SK-N-DZ (cell line): Measurements from ENCODE around the gene KIF4A. TPM values are rescaled to one million over a fixed set of nuclear protein-coding genes. Genes with fewer than 3 reads are reported as not detected.
A peak's percentile ranks its signal among the peaks of the same experiment; 100 is the strongest.
"Not testable (repeated sequence)": the region's sequence is repeated elsewhere in the genome, so short reads cannot be mapped to it uniquely, and the experiment has no call there.

Source experiments
- DNase-seq: peaks from one replicate; pipeline ENCODE4 v3.0.0-alpha.2; 2015; ENCODE audit warnings: low spot score
- polyA plus RNA-seq, 2 experiments: library from polyadenylated mRNA; depleted of rRNA; stranded (reverse); fragments of >200 nt; gene quantifications; 2 replicates each; pipeline ENCODE4 v1.2.3, GENCODE V29; 2014

The KIF4A gene
- 37.3 and 37.6 TPM in 2 replicates for polyA plus RNA-seq (2014; cell fraction: cytosol; rRNA removed)
- polyA plus RNA-seq (2014; cell fraction: nucleus; rRNA removed) = 28.9 and 37.5 TPM in 2 replicates

- DNase-seq = peak; percentile 80
Observed at GRCh38 chrX:70289793-70290770, at the start of gene KIF4A, which contains the start of gene PDZD11. Gene KIF4A, plus strand, starts transcription at chrX:70290104. Its CDS starts 355 bp downstream, at chrX:70290459. Gene PDZD11, minus strand, starts transcription at chrX:70289927. Its CDS starts 586 bp downstream, at chrX:70289341.

- DNase-seq = no peak
Observed at GRCh38 chrX:70240751-70241150, 49.2 kb upstream of the KIF4A start.

DNA sequence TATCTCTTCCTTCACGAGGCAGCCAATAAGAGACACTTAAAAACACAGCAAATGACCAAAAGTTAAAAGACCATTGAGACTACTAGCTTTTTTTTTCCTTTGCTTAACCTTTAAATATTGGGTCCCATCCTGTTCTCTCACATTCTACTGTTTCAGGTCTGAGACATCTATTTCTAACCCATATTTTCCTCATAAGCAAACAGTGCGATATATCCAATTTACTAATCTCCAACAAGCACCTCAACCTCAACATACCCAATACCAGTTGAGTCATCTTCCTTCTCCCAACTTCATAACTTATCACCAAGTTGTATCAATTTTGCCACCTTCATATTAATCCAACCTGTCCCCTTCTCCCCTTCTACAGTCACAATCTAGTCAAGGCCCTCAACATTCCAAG lies 48.4 kb upstream of the KIF4A start:
- DNase-seq = no peak

DNA sequence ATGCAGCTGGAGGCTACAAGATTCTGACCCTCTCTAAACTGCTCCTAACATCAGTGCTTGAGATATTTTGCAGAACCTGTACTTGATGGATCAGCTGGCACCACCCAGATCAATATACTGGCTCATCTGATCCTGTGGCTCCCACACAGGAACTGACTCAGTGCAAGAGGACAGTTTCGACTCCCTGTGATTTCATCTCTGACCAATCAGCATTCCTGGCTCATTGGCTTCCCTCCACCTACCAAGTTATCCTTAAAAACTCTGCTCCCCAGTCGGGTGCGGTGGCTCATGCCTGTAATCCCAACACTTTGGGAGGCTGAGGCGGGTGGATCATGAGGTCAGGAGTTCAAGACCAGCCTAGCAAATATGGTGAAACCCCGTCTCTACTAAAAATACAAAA lies 46.3 kb upstream of the KIF4A start:
- DNase-seq = not testable (repeated sequence)

DNA sequence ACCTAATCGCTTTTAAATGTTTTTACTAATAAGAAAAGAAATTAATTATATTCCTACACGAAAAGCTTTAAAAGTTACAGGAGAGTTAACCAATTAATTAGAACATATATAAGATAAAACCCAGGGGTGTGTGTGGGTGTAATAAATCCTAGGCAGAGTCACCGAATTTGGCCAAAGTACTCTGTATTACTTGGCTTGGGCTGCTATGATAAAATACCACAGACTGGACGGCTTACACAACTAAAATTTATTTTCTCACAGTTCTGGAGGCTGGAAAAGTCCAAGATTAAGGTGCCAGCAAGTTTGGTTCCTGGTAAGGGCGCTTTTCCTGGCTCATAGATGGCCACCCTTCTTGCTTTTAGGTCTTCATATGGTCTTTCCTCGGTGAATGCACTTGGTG lies 45.0 kb upstream of the KIF4A start:
- no peak for DNase-seq

- DNase-seq = no peak
Observed at GRCh38 chrX:70247252-70247651, 42.7 kb upstream of the KIF4A start.

- DNase-seq = no peak
Observed at GRCh38 chrX:70252491-70252890, 37.4 kb upstream of the KIF4A start.

DNA sequence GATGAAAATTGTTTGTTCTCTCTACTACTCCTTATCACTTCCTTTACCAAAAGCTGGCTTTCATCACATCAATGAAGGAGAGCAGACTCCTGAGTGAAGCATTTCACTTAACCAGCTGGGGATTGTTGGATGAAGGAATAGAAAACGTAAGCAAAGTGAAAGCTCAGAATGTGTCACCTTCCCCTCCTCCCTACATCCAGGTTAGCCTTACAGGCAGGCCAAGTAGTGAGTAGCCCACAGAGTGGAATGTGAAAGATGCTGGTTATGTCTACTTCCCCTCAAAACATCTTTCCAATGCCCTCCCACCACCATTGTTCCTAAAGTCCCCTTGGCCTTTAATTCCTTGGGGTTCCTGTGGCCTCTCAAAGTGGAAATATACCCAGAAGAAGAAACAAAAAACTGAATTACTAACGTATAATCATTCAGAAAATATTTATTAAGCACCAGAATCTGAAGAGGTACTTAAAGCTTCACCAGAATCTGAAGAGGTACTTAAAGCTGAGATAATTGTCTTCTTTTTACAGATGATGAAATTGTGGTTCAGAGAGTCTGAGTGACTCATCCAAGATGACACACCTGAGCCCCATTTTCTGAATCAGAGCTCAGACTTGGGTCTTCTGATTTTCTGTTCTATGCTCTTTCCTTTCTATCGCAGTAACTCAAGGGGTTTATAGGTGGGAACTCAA lies 36.4 kb upstream of the KIF4A start:
- no peak for DNase-seq

DNA sequence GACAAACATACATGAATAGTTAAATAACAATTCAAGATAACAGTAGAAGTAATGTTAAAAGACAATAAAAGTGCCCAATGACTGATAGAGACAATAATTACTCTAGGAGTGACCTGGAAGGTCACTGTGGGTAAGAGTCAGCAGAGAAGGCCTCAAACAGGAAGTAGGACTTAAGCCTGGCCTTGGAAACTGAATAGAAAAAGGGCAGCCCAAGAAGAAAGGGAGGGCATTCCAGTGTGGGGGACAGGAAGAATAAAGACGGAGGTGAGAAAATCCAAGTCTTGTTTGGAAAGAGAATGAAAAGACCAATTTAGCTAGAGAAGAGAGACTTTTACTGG lies 35.9 kb upstream of the KIF4A start:
- no peak for DNase-seq

DNA sequence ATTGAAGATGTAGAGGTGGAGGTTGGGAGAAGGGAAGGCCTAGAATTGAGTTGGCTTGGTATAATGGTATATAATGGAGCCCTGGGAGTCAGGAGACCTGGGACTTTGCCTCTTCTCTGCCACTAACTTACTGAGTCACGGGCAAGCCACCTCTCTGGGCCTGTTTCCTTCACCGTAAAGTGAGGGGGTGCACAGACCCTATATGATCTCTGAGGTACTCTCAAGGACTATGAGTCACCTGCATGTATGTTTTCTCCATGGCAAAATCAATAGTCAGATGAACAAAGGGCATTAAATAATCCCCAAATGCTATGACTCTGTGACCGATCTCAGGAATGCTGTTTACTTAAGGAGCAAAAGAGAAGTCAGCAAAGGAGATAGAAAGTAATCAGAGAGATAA lies 35.0 kb upstream of the KIF4A start:
- no peak for DNase-seq

- DNase-seq = no peak
Observed at GRCh38 chrX:70255452-70255851, 34.5 kb upstream of the KIF4A start.

GRCh38 chrX:70257423-70258288 lies 32.2 kb upstream of the KIF4A start:
- no peak for DNase-seq

DNA sequence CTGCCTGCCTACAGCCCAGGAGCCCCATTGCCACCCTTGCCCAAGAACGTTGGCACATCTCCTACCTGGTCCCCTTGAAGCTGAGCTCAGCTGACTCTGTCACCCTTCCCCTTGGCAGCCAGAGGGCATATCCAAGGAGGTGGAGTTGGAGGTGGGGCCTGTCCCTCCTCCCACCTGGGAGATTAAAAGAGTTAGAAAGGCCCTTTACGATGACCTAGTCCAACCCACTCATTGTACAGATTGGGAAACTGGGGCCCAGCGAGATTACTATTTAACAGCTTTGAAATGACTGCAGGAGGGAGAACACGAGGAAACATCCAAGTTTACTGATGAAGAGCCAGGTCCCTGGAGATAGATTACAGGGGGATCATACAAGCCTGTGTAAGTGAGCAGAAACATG lies 29.8 kb upstream of the KIF4A start, which contains the start of gene P2RY4:
TSS of gene P2RY4 (minus strand) at position 101 of the 400 bp plus-strand sequence. CDS start 580 bp downstream, outside the sequence.
- DNase-seq = no peak

DNA sequence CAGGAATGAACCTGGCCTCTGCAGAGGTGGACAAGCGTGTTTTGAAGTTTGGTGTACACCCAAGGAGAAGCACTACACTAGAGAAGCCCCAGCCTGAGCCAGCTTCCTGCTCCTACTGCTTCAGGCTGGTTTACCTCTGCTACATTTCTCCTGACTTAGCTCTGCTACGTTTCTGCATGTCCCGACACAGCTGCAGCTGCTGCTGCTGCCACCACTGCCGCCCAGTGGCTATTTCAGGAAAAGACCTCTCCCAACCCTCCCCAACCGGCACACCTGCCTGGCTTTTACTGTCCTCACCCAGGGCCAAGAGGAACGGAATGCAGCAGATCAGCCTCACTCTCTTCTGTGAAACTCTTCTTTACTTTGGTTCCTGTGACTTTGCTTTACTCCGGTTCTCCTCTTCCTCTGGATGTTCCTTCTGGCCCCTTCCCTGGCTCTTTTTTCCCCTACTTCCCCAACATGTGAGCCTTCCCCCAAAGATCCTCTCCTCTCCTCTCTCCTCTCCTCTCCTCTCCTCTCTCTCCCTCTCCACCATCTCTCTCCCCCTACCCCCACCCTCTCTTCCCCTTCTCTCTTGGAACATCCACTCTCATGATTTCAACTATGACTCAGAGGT lies 26.8 kb upstream of the KIF4A start:
- DNase-seq = peak; percentile 31

GRCh38 chrX:70264784-70265183 lies 25.1 kb upstream of the KIF4A start:
- no peak for DNase-seq

GRCh38 chrX:70268034-70268433 lies 21.9 kb upstream of the KIF4A start, which contains the start of gene ARR3:
Gene ARR3, plus strand, starts transcription at chrX:70268334. Its CDS starts 1,052 bp downstream, at chrX:70269386.
- no peak for DNase-seq

GRCh38 chrX:70274029-70274428 lies 15.9 kb upstream of the KIF4A start:
- not testable (repeated sequence) for DNase-seq

GRCh38 chrX:70279081-70279480 lies 10.8 kb upstream of the KIF4A start:
- no peak for DNase-seq

GRCh38 chrX:70280573-70280972 lies 9.3 kb upstream of the KIF4A start:
- DNase-seq = no peak

- no peak for DNase-seq
Observed at GRCh38 chrX:70281951-70282350, 8.0 kb upstream of the KIF4A start, which contains the start of gene RAB41. Gene RAB41, plus strand, starts transcription at chrX:70282172. Its CDS starts 46 bp downstream, at chrX:70282218.
